ENCODE results near the gene LRRC8A.

DNA sequence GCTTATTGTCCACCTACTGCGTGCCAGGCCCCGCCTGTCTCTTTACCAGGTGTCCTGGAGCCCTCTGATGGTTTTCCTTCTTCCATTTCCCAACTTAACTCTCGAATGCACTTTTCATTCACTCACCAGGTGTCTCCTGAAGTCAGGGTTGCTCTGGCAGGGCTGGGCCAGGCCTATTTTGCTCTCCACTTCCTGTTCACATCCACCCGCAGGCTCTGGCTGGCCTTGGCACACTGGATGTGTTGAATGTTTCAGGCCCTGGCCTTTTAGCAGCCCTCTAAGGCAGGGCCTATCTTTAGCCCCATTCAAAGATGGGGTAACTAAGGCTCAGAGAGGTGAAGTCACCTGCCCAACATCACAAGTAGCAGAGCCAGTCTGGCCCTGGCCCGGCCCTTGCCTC is 16.4 kb downstream of the LRRC8A start:
- no peak for TF ChIP-seq CTCF (IDR thresholded peaks at IDR 0.05; ENCODE audit: low read length)
- TF ChIP-seq EZH2 (IDR thresholded peaks at IDR 0.05; ENCODE audit: borderline replicate concordance, low read length), result no peak
